HG03342 (cell line): ENCODE data around the gene SPATA22.
"Not testable (repeated sequence)": the region's sequence is repeated elsewhere in the genome, so short reads cannot be mapped to it uniquely, and the experiment has no call there.

Experiments used
- ATAC-seq: cut with Tn5 transposase; IDR thresholded peaks from one replicate; pipeline ENCODE4 v1.9.1; 2021; ENCODE audit warnings: mild to moderate bottlenecking, moderate library complexity; ENCODE audit not compliant: unreplicated experiment

Gene SPATA22

GRCh38 chr17:3471599-3471998 is at the start of gene SPATA22:
TSS of gene SPATA22 (minus strand) at chr17:3471819. CDS start at chr17:3469325, 2,494 bp downstream.
- ATAC-seq, result no peak

- not testable (repeated sequence) for ATAC-seq
Measured at GRCh38 chr17:3519472-3519871, 47.9 kb upstream of the SPATA22 start.

GRCh38 chr17:3514873-3515272 is 43.3 kb upstream of the SPATA22 start:
- no peak for ATAC-seq

DNA sequence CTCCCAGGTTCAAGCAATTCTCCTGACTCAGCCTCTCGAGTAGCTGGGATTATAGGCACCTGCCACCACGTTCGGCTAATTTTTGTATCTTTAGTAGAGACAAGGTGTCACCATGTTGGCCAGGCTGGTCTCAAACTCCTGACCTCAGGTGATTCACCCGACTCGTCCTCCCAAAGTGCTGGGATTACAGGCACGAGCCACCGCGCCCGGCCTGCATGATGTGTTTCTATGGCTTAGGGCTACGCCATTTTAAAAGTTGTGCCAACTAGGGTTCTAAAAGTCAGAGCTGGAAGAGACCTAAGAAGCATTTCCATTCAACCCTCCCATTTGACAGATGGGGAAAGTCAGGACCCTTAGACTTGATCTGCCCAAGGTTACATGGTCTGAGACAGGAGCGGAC is 42.5 kb upstream of the SPATA22 start:
- not testable (repeated sequence) for ATAC-seq

DNA sequence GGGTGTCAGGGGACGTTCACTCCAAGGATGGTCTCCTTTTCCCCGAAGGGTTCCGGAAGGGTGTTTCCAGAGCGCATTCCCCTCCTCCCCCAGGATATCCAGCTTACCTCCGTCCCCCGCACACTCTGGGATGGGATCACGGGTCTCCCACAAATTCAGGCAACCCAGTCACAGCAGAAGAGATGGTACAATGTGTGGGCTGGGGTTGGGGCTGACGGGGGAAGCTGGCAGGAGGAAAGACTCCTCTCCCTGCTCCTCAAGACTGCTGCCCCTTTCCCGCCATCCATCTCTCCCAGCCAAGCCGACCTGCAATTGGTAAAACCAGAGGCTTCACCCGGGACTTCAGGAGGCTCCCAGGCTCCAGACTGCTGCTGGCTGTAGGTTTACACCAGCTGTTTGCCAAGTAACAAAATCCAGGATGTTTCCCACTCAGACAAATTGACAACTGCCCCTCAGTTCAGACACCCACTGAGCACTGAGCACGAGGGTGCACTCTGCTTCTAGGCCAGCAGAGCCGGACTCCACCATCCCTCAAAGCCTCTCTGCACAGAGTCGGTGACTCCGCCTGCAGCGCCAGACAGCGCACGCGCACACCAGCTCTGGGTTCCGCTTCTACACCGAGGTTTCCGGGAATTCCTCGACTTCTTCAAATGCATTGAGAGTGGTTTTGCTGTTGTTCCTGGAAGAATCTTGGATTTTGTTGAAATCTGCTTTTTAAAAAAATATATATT is 41.9 kb upstream of the SPATA22 start:
- no peak for ATAC-seq

GRCh38 chr17:3512505-3513171 is 41.0 kb upstream of the SPATA22 start:
- ATAC-seq, result no peak

DNA sequence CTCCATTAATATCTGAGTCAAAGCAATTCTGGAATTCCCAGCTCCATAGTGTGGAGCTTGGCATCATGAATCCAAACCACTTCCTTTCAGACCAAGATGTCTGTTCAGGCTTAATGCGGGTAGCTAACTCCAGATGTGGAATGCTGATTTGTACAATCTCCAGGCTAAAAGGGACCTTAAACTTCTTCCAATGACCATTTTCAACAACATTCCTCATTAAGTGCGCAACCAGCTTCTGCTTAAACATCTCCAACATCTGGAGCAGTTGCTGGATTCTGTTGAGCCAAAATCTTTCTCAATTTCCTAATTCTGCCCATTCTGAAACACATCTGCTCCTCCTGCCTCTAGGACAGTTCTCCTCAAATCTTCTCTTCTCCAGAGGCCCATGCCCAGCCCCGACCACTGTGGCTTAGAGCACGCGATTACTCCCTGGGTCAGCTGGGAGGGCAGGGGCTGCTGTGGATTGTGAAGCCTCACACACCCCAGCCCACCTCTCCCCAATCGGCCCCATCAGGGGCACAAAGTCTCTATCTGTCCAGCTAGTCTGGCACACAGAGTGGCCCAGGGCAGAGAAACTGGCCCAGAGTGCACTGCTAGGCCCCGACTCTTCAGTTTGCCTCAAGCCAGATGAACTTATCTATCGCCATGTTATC is 40.4 kb upstream of the SPATA22 start:
- no peak for ATAC-seq

DNA sequence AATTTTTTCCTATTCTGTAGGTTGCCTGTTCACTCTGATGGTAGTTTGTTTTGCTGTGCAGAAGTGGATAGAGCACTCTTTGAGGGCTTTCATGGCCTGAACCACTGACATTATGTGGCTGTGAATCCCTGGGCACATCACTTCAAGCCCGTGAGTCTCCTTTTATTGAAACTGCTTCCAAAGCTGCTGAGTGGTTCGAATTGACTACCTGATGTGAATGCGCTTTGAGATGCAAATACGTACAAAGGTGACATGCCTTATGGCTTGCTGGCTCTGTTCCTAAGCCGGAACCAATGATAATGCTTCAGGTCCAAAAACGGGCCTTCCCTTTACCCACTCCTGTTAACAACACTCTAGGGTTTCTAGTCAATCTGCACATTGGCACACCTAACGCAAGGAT is 38.5 kb upstream of the SPATA22 start:
- no peak for ATAC-seq

DNA sequence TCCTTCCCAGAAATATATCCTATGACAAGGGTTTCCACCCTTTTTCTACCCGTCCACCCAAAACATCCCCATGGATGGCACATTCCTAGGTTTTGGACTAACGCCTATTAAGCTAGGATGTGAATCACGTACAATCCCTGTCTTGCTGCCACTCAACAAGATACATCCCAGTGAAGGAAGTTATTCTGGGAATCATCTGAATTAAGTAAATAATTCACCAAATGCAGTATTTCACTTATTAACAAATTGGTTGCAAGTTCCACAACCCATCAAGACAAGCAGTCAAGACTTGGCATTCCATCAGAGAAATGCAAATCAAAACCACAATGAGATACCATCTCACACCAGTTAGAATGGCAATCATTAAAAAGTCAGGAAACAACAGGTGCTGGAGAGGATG is 36.2 kb upstream of the SPATA22 start:
- ATAC-seq, result no peak

GRCh38 chr17:3507071-3507470 is 35.5 kb upstream of the SPATA22 start:
- no peak for ATAC-seq

GRCh38 chr17:3506054-3506453 is 34.4 kb upstream of the SPATA22 start:
- no peak for ATAC-seq

DNA sequence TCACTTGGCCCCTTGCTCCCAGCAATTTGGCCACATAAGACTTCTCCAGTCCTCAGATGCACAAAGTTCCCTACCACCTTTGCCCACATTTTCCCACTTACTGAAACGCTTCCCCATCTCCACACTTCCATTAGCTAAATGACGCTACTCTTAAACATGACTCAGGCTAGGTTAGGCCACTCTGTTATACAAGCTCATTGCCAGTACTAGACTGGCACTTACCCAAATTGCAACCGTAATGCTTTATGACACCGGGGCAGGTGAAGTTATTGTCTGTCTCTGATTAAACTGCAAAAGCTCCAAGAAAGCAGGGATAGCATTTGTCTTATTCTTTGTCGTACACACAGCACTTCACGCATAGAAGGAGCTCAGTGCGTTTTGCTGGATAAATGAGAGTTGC is 33.4 kb upstream of the SPATA22 start:
- ATAC-seq, result no peak

GRCh38 chr17:3503285-3503684 is 31.7 kb upstream of the SPATA22 start:
- ATAC-seq, result no peak

GRCh38 chr17:3502466-3502865 is 30.8 kb upstream of the SPATA22 start:
- ATAC-seq, result no peak

- ATAC-seq, result no peak
Measured at GRCh38 chr17:3501344-3501743, 29.7 kb upstream of the SPATA22 start.

DNA sequence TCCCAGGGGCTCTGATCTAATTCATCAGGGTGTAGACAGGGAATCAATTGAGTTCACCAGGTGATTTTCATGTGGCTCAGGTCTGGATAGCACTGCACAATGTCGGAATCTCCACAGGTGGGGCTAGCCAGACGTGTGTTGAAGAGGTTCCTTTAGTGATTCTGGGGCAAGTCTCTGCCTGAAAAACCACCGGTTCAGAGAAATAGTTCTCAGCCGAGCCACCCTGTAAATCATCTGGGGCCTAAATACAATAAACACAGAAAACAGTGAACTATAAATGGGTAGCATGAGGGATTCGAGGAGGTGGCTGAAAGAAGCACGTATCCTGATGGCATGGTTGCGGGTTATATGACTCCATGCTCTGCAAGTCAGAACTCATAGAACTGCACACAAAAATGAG is 25.5 kb upstream of the SPATA22 start:
- no peak for ATAC-seq

GRCh38 chr17:3485481-3486068 is 14.0 kb upstream of the SPATA22 start:
- no peak for ATAC-seq

DNA sequence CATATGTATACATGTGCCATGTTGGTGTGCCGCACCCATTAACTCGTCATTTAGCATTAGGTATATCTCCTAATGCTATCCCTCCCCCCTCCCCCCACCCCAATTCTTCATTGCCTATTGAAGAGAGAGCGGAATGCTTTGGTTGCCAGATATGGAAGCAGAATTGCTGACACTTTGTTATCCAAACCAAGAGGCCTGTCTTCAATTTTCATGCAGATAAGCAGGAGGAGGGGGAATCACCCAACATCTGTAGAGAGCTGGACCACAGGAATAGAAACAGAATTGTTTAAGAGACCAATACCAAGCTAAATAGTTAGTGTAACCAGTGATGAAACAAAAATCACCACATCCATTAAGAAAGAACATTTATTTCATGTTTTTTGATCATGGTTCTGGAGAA is 11.2 kb upstream of the SPATA22 start:
- ATAC-seq, result no peak

GRCh38 chr17:3479988-3480387 is 8.4 kb upstream of the SPATA22 start:
- no peak for ATAC-seq

GRCh38 chr17:3475812-3476610 is 4.4 kb upstream of the SPATA22 start, which contains the start of gene ASPA:
TSS of gene ASPA (plus strand) at chr17:3475997. CDS start at chr17:3476160, 163 bp downstream.
- no peak for ATAC-seq

- no peak for ATAC-seq
Measured at GRCh38 chr17:3475251-3475685, 3.6 kb upstream of the SPATA22 start.
